Heart left ventricle (tissue), 16 donors: ENCODE data around the gene KIAA0825. TPM values are rescaled to one million over a fixed set of nuclear protein-coding genes. Genes with fewer than 3 reads are reported as not detected.

Experiments used
- ATAC-seq, 4 donors: fragments of 200-7000 bp; cut with Tn5 transposase; one replicate each; pipeline ENCODE4 v1.9.1; 2020 to 2022; ENCODE audit warnings: moderate library complexity in 4 of 4, mild to moderate bottlenecking in 3 of 4, moderate number of reproducible peaks in 1 of 4
- DNase-seq, 5 donors: peaks; one replicate each; pipeline ENCODE4 v3.0.0-alpha.2; 2020
- H3K27ac ChIP-seq, 12 donors: fragments of 200-600 bp; sonication (generic) in 4 of 12; one replicate each; pipeline versions ENCODE4 v1.5.0 to v1.8.0; 2016 to 2022; ENCODE audit warnings: mild to moderate bottlenecking in 2 of 12
- H3K27me3 ChIP-seq, 9 donors: fragments of 200-600 bp; sonication (generic) in 2 of 9; one replicate each; pipeline versions ENCODE4 v1.5.1 to v1.8.0; 2016 to 2022; ENCODE audit warnings: mild to moderate bottlenecking in 3 of 9
- H3K36me3 ChIP-seq, 9 donors: fragments of 200-600 bp; sonication (generic) in 2 of 9; one replicate each; pipeline versions ENCODE4 v1.5.0 to v1.8.0; 2018 to 2022; ENCODE audit warnings: mild to moderate bottlenecking in 2 of 9
- H3K4me1 ChIP-seq, 12 donors: fragments of 200-600 bp; sonication (generic) in 4 of 12; one replicate each; pipeline versions ENCODE4 v1.5.0 to v1.8.0; 2016 to 2022; ENCODE audit warnings: mild to moderate bottlenecking in 3 of 12
- H3K4me3 ChIP-seq, 12 donors: fragments of 200-600 bp; sonication (generic) in 4 of 12; one replicate each; pipeline versions ENCODE4 v1.5.0 to v1.8.0; 2017 to 2022; ENCODE audit warnings: mild to moderate bottlenecking in 9 of 12, moderate library complexity in 4 of 12
- H3K9me3 ChIP-seq, 12 donors: fragments of 200-600 bp; sonication (generic) in 4 of 12; one replicate each; pipeline versions ENCODE4 v1.5.0 to v1.8.0; 2016 to 2022; ENCODE audit warnings: mild to moderate bottlenecking in 1 of 12
- POLR2A ChIP-seq, 2 donors: fragments of 450-650 bp; IDR thresholded peaks; one replicate each; pipeline ENCODE4 v1.6.1; 2017; ENCODE audit warnings: antibody characterized with exemption in 2 of 2, mild to moderate bottlenecking in 2 of 2, moderate library complexity in 2 of 2
- WGBS, 4 donors: extraction: QIAGEN DNeasy Blood & Tissue Kit in 2 of 4; methylation state at CpG; one replicate each; pipeline versions ENCODE4 v1.1.5 to v1.1.7; 2013 to 2018; 5-methylcytosine and 5-hydroxymethylcytosine counted together
- intact Hi-C, 10 donors: fragments of 100-400 bp; cut with DNase I; formaldehyde crosslinking; loops; one replicate each; pipeline versions ENCODE4 v1.11.1 to v1.14.2; 2022
- polyA plus RNA-seq, 2 donors: library from polyadenylated mRNA; stranded (reverse); fragments of 200-250 nt; gene quantifications; one replicate each; pipeline ENCODE4 v1.2.3, GENCODE V29; 2013
- total RNA-seq, 9 donors: library from RNA; depleted of rRNA in 2 of 9; stranded (reverse); fragments of >200 nt in 2 of 9; fragmentation: NEBNext Ultra II Directional in 3 of 9; extraction: Animal tissue kit (Norgen Biotek cat#: 25700) in 3 of 9; gene quantifications; one replicate each; pipeline versions ENCODE4 v1.1.0 to v1.2.4, GENCODE V29; 2016 to 2023
- TF ChIP-seq, protein P1 (sequence below), 12 donors: fragments of 200-600 bp; sonication (generic) in 4 of 12; IDR thresholded peaks; one replicate each; pipeline versions ENCODE4 v1.5.0 to v1.8.0; 2018 to 2022; ENCODE audit warnings: antibody characterized with exemption in 12 of 12, mild to moderate bottlenecking in 5 of 12
- donor health status: ischemic (EF 13 %, LVEDD 7.1; RV severe dilation, severe dysfunction).
- donor health status: healthy with polysubstance abuse.
- donor health status: DM: no; HTN: yes; CAD: no.
- donor health status: DM: no; HTN: no; CAD: no.
- donor health status: ischemic (EF 25% LVEDD 6.9; RV normal size, moderate dysfunction).
- donor health status: ischemic (EF 25% LVEDD 5.7; RV mildly dilated, moderate dysfunction).
- donor health status: healthy.
- donor health status: DM: yes; HTN: yes; CAD: no.
- donor health status: ischemic (EF 35%, LVEDD 5.7; RV mildly dilated, moderate dysfunction).
- donor health status: nonischemic (EF 11% LVEDD 7.7; RV severe dilation, severe dysfunction).
- donor health status: DM: yes; HTN: yes; CAD: no.
- donor health status: PGD.
- donor health status: ischemic (EF 29% LVEDD 5.4; RV normal size, mild dysfunction).
- donor health status: nonischemic (EF 23%, LVEDD 6.1; RV moderate dilation, normal function).

The KIAA0825 gene
- total and polyA plus RNA-seq, 11 donors: 0.27 to 4.1 (median 2.4) TPM

DNA sequence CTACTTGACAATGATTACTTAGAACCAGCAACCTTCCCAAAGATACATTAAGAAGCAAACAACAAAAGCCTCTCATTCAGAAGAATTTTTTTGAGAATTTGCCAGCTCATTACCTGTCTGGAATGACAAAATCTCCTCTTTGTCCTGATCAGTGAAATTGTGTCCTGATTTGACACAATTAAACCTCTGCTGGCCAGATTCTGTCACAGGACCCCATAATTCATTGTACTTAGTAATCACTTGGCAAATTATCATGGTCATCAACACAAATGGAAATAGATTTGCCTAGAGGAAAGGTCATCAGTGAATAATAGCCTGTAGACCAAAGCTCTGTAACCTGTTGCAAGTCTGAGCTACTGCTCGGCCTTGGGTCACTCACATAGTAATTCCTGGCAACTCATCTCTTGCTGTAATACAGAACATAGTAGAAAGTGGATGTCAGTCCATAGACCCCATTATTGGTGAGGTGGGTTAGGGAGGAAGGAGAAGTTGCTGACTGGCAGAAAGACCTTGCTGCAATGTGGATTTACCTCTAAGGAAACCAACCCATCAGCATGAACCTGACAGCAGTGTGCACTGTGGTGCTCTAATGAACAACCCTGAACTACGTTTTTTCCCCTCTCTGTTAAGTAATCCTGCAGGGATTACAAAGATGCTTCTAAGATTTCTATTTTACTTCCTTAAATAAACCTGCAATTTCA lies 370.1 kb downstream of the KIAA0825 start:
- DNase-seq (no peak), ATAC-seq (no peak)
- Histone ChIP-seq H3K4me3 (no peak overlapping the region), H3K36me3 (no peaks in the 10 kb centered on the region), H3K9me3 (no peaks in the 10 kb centered on the region), H3K4me1 (no peaks in the 10 kb centered on the region), H3K27me3 (no peaks in the 10 kb centered on the region), H3K27ac (no peak overlapping the region)
- TF ChIP-seq, protein P1, sequence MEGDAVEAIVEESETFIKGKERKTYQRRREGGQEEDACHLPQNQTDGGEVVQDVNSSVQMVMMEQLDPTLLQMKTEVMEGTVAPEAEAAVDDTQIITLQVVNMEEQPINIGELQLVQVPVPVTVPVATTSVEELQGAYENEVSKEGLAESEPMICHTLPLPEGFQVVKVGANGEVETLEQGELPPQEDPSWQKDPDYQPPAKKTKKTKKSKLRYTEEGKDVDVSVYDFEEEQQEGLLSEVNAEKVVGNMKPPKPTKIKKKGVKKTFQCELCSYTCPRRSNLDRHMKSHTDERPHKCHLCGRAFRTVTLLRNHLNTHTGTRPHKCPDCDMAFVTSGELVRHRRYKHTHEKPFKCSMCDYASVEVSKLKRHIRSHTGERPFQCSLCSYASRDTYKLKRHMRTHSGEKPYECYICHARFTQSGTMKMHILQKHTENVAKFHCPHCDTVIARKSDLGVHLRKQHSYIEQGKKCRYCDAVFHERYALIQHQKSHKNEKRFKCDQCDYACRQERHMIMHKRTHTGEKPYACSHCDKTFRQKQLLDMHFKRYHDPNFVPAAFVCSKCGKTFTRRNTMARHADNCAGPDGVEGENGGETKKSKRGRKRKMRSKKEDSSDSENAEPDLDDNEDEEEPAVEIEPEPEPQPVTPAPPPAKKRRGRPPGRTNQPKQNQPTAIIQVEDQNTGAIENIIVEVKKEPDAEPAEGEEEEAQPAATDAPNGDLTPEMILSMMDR (IDR thresholded peaks at IDR 0.05): no peak
- no peak for TF ChIP-seq POLR2A (IDR thresholded peaks at IDR 0.05)
- intact Hi-C loops: no loop called here
- WGBS, 4 donors: 70 to 81% (median 77%) methylated on average over 2 of the region's 2 CpGs

DNA sequence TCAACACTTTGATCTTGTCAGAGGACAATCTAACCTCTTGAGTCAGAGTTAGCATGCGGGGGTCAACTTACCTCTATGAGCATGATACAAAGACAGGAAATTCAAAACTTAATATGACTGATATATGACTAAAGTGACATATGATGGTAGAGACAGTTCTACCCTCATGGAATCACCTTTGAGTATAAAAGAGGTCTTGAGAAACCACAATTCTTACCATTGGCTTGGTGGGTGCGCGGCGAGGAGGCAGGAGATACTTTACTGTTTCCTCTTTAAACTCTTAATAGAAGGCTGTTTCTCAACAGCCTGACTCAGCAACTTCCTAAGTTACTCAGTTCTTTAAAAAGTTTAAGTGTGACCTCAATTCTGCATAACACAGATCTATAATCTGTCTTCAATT lies 372.8 kb downstream of the KIAA0825 start:
- intact Hi-C loops: no loop called here
- ATAC-seq: no peak
- no peaks in the 10 kb centered on the region for H3K9me3 ChIP-seq
- H3K36me3 ChIP-seq: no peaks in the 10 kb centered on the region
- no peaks in the 10 kb centered on the region for H3K27me3 ChIP-seq
- peaks cover 0 to 8% (median 0%) of the 10 kb centered on the region in 12 donors for H3K4me1 ChIP-seq
- no peak for TF ChIP-seq POLR2A (IDR thresholded peaks at IDR 0.05)
- TF ChIP-seq, protein P1 (IDR thresholded peaks at IDR 0.05): no peak
- no peak for DNase-seq
- 89 to 96% (median 91%) methylated on average over 4 of the region's 4 CpGs for WGBS, 4 donors
- H3K27ac ChIP-seq: no peak overlapping the region
- no peak overlapping the region for H3K4me3 ChIP-seq

DNA sequence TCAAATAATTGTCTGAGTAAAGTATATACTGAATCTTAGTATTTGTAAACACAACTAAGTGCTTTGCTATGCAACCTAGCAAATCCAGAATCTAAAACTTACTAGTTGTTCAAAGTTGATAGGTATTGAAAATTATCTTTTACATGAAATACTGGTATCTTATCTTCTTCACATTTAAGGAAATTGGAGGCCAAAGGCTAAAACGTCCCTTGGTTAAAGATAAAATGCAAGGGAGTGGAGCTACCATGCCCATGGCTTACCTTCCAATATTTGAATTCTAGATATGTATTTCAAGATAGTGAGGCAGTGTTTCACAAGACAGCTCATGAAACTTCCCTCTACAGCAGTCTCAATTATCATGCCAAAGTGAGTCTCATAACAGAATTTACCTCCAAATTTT lies 373.5 kb downstream of the KIAA0825 start:
- no peak for ATAC-seq
- Histone ChIP-seq H3K4me3 (no peak overlapping the region), H3K4me1 (peaks cover 0 to 11% (median 0%) of the 10 kb centered on the region in 12 donors), H3K27me3 (no peaks in the 10 kb centered on the region), H3K36me3 (no peaks in the 10 kb centered on the region), H3K9me3 (no peaks in the 10 kb centered on the region), H3K27ac (no peak overlapping the region)
- no peak for TF ChIP-seq POLR2A (IDR thresholded peaks at IDR 0.05)
- no peak for DNase-seq
- WGBS, 4 donors: 22 to 49% (median 43%) methylated on average over 1 of the region's 1 CpG
- intact Hi-C loops: no loop called here

DNA sequence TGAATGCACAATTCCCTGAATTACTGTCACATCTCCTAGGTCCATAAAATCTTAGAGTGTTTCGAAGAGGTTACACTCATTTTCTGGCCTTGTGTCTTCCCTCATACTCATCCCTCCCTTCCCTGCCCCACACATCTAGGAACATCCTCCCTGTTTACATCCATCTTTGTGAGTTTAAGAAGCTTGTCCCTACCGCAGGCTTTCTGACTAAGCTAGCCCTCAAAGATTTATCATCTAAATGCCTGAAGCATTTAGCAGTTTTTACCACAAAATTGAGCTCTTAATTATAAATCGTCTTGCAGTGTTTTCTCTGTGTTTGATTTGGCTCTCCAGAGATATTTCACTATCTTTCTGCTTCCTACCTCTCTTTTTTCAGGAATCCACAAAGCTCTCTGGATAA lies 374.8 kb downstream of the KIAA0825 start:
- intact Hi-C loops: no loop called here
- no peak for ATAC-seq
- Histone ChIP-seq H3K27ac (no peak overlapping the region), H3K9me3 (no peaks in the 10 kb centered on the region), H3K27me3 (no peaks in the 10 kb centered on the region), H3K4me3 (no peak overlapping the region), H3K4me1 (peaks cover 0 to 11% (median 0%) of the 10 kb centered on the region in 12 donors), H3K36me3 (no peaks in the 10 kb centered on the region)
- DNase-seq: no peak
- WGBS, 4 donors: 49 to 65% (median 58%) methylated on average over 3 of the region's 3 CpGs
- TF ChIP-seq POLR2A (IDR thresholded peaks at IDR 0.05): no peak
- TF ChIP-seq, protein P1 (IDR thresholded peaks at IDR 0.05): no peak
